Natural killer cell treated with Interleukin-12 subunit alpha and Interleukin-12 subunit beta and Interleukin-15 and Interleukin-18, amount 100 ng/mL, for 72 hours (primary cell): ENCODE measurements around the gene ASB6. TPM values are rescaled to one million over a fixed set of nuclear protein-coding genes. Genes with fewer than 3 reads are reported as not detected.
A peak's percentile ranks its signal among the peaks of the same experiment; 100 is the strongest.

ENCODE experiments used
- ATAC-seq, 2 donors: fragments of 150-1000 bp; cut with Tn5 transposase in 1 of 2; sonication (Bioruptor Pico), chemical (Tn5 transposase) in 1 of 2; 2 replicates each; pipeline ENCODE4 v1.10.0; 2021
- DNase-seq: peaks from one replicate; pipeline ENCODE4 v3.0.0; 2022; ENCODE audit warnings: low spot score
- H3K27ac Mint-ChIP-seq, 2 donors: 1 replicate in 1 of 2; 2 replicates in 1 of 2; pipeline ENCODE4 v1.8.0; 2022; ENCODE audit warnings: mixed read lengths in 2 of 2, mild to moderate bottlenecking in 1 of 2, moderate library complexity in 1 of 2
- H3K27me3 Mint-ChIP-seq, 2 donors: 1 replicate in 1 of 2; 2 replicates in 1 of 2; pipeline ENCODE4 v1.8.0; 2022; ENCODE audit warnings: mixed read lengths in 2 of 2
- H3K36me3 Mint-ChIP-seq: one replicate; pipeline ENCODE4 v1.8.0; 2022; ENCODE audit warnings: mixed read lengths
- H3K4me1 Mint-ChIP-seq, 2 donors: 1 replicate in 1 of 2; 2 replicates in 1 of 2; pipeline ENCODE4 v1.8.0; 2022; ENCODE audit warnings: low read depth in 2 of 2, mixed read lengths in 2 of 2, mild to moderate bottlenecking in 1 of 2
- H3K4me3 Mint-ChIP-seq: one replicate; pipeline ENCODE4 v1.8.0; 2022; ENCODE audit warnings: mixed read lengths
- H3K9me3 Mint-ChIP-seq: 2 replicates; pipeline ENCODE4 v1.8.0; 2022; ENCODE audit warnings: mixed read lengths
- total RNA-seq, 2 donors: library from RNA; stranded (reverse); gene quantifications; one replicate each; pipeline ENCODE4 v1.2.3, GENCODE V29; 2022

ASB6 gene
- total RNA-seq, 2 donors from 2014 or later, result 31.0 to 42.5 TPM

DNA sequence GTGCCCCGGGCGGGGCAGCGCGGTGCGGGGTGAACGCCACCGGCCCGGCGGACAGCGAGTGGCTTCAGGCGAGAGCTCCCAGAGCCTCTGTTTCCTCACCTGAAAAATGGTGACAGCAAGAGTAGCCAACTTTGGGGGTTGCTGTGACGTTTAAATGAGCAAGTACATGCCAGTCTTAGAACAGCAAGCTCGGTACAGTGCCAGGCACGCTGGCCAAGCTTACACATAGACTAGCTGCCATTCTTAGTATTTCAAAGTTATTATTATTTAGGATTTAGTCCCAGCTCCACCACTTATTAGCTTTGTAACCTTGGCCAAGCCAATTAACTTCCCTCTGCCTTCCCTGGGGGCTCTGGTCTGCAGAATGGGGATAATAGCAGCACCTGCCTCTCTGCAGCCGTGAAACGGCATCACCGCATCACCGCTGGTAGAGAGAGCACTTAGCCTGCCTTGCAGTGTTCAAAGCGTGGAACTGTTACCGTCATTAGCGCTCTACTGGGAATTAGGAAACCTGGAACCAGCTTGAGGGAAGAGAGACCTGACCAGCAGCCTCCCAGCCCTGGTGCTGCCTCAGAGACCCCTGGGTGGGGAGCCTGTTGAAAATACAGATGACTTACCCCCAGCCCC lies 21.2 kb downstream of the ASB6 start, which contains the start of gene C9orf50:
Gene C9orf50, minus strand, starts transcription at position 433 of the 627 bp plus-strand sequence. CDS start 527 bp downstream, outside the sequence.
- no peaks in the 10 kb centered on the region for H3K9me3 Mint-ChIP-seq
- H3K4me3 Mint-ChIP-seq, result no peak within 1 kb of the TSS
- no peak for DNase-seq
- ATAC-seq, result no peak
- no peaks in the 10 kb centered on the region for H3K36me3 Mint-ChIP-seq
- H3K4me1 Mint-ChIP-seq, result peaks cover 14 to 19% of the 10 kb centered on the region in 2 donors
- H3K27ac Mint-ChIP-seq, result no peak within 1 kb of the TSS
- peaks cover 19 to 21% of the 10 kb centered on the region in 2 donors for H3K27me3 Mint-ChIP-seq

GRCh38 chr9:129619787-129620668 lies 21.9 kb downstream of the ASB6 start:
- peak; percentile 15 to 52 for ATAC-seq
- no peak overlapping the region for H3K4me3 Mint-ChIP-seq
- no peaks in the 10 kb centered on the region for H3K9me3 Mint-ChIP-seq
- H3K27me3 Mint-ChIP-seq, result peaks cover 19 to 21% of the 10 kb centered on the region in 2 donors
- no peak overlapping the region for H3K27ac Mint-ChIP-seq
- H3K4me1 Mint-ChIP-seq, result peaks cover 13 to 14% of the 10 kb centered on the region in 2 donors
- H3K36me3 Mint-ChIP-seq, result no peaks in the 10 kb centered on the region
- DNase-seq, result no peak

DNA sequence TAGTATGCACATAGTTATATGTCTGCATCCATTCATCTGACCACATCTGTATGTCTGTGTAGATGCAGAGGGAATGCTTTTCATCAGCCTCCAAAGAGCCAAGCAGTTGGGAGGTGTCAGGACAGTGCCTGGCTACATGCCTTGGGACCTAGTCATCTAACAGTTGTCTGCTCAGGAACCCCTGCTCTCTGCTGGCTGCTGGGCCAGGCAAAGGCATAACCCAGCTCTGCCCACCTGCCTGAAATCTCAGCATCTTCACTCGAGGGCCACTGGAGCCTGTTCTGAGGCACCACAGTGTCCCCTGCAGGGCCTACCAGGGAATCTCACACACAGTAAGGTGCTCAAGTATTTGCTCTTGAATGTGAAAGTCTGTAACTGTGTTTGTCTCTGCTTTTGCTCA lies 24.8 kb downstream of the ASB6 start:
- no peaks in the 10 kb centered on the region for H3K36me3 Mint-ChIP-seq
- H3K4me1 Mint-ChIP-seq, result peaks cover 0 to 4% of the 10 kb centered on the region in 2 donors
- H3K27ac Mint-ChIP-seq, result no peak overlapping the region
- DNase-seq (no peak), ATAC-seq (no peak)
- peaks cover 15 to 21% of the 10 kb centered on the region in 2 donors for H3K27me3 Mint-ChIP-seq
- H3K4me3 Mint-ChIP-seq, result no peak overlapping the region
- H3K9me3 Mint-ChIP-seq, result no peaks in the 10 kb centered on the region

- DNase-seq, result no peak
- ATAC-seq, result no peak
- H3K4me1 Mint-ChIP-seq, result peaks cover 0 to 4% of the 10 kb centered on the region in 2 donors
- peaks cover 10 to 16% of the 10 kb centered on the region in 2 donors for H3K27me3 Mint-ChIP-seq
- no peak overlapping the region for H3K27ac Mint-ChIP-seq
- no peak overlapping the region for H3K4me3 Mint-ChIP-seq
- H3K36me3 Mint-ChIP-seq, result no peaks in the 10 kb centered on the region
- H3K9me3 Mint-ChIP-seq, result no peaks in the 10 kb centered on the region
Measured at GRCh38 chr9:129615407-129616285, 26.3 kb downstream of the ASB6 start.

GRCh38 chr9:129614932-129615331 lies 27.0 kb downstream of the ASB6 start:
- H3K4me1 Mint-ChIP-seq, result peaks cover 1 to 4% of the 10 kb centered on the region in 2 donors
- no peak for DNase-seq
- ATAC-seq, result no peak

GRCh38 chr9:129613520-129614175 lies 28.3 kb downstream of the ASB6 start:
- H3K27ac Mint-ChIP-seq, result no peak overlapping the region
- ATAC-seq, result no peak
- no peak for DNase-seq
- H3K9me3 Mint-ChIP-seq, result no peaks in the 10 kb centered on the region
- no peaks in the 10 kb centered on the region for H3K36me3 Mint-ChIP-seq
- peaks cover 6 to 9% of the 10 kb centered on the region in 2 donors for H3K4me1 Mint-ChIP-seq
- H3K4me3 Mint-ChIP-seq, result no peak overlapping the region
- peaks cover 5 to 7% of the 10 kb centered on the region in 2 donors for H3K27me3 Mint-ChIP-seq

More at GRCh38 chr9:129614932-129615331, 27.0 kb downstream of the ASB6 start:
- H3K27ac Mint-ChIP-seq, result no peak overlapping the region
- H3K27me3 Mint-ChIP-seq, result peaks cover 10 to 16% of the 10 kb centered on the region in 2 donors
- no peak overlapping the region for H3K4me3 Mint-ChIP-seq
- H3K9me3 Mint-ChIP-seq, result no peaks in the 10 kb centered on the region
- H3K36me3 Mint-ChIP-seq, result no peaks in the 10 kb centered on the region

GRCh38 chr9:129612815-129613519 lies 29.0 kb downstream of the ASB6 start:
- Mint-ChIP-seq H3K9me3 (no peaks in the 10 kb centered on the region), H3K4me3 (no peak overlapping the region), H3K27me3 (peaks cover under 1 to 2% of the 10 kb centered on the region in 2 donors), H3K4me1 (peaks cover 10 to 12% of the 10 kb centered on the region in 2 donors), H3K27ac (no peak overlapping the region), H3K36me3 (no peaks in the 10 kb centered on the region)
- DNase-seq (no peak), ATAC-seq (no peak)

DNA sequence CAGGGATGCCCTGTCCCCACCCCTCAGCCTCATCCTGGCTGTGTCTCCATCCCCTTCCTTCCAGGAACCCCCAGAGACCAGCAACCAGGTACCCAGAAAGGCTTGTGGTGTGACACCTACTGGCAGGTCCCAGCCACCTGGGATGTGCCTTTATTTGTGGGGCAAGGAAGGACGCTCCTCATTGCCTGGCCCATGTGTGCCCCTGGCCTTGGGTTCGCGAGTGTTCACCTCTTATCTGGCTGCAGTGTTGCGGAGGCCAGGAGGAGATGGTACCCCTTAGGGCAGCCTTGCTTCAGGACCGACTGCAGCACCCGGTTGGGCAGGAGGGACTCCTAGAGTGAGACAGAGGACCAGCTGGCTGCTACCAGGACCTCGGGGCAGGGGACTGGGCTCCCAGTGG lies 29.8 kb downstream of the ASB6 start:
- no peak for DNase-seq
- Mint-ChIP-seq H3K27ac (no peak overlapping the region), H3K27me3 (peaks cover 0 to 2% of the 10 kb centered on the region in 2 donors), H3K4me1 (peaks cover 17 to 19% of the 10 kb centered on the region in 2 donors), H3K4me3 (no peak overlapping the region), H3K36me3 (no peaks in the 10 kb centered on the region), H3K9me3 (no peaks in the 10 kb centered on the region)
- no peak for ATAC-seq

- H3K27ac Mint-ChIP-seq, result no peak overlapping the region
- DNase-seq (no peak), ATAC-seq (no peak)
- H3K36me3 Mint-ChIP-seq, result no peaks in the 10 kb centered on the region
- peak overlapping the region; percentile 20 for H3K4me3 Mint-ChIP-seq
- peaks cover 0 to 2% of the 10 kb centered on the region in 2 donors for H3K27me3 Mint-ChIP-seq
- H3K9me3 Mint-ChIP-seq, result no peaks in the 10 kb centered on the region
- peaks cover 19 to 22% of the 10 kb centered on the region in 2 donors for H3K4me1 Mint-ChIP-seq
Measured at GRCh38 chr9:129611307-129611800, 30.6 kb downstream of the ASB6 start.

GRCh38 chr9:129610473-129611306 lies 31.3 kb downstream of the ASB6 start:
- Mint-ChIP-seq H3K27me3 (peaks cover 0 to 2% of the 10 kb centered on the region in 2 donors), H3K4me1 (peaks cover 21 to 22% of the 10 kb centered on the region in 2 donors)
- peak; percentile 84 to 86 for ATAC-seq

GRCh38 chr9:129610213-129610472 lies 31.8 kb downstream of the ASB6 start:
- Mint-ChIP-seq H3K36me3 (no peaks in the 10 kb centered on the region), H3K4me1 (peaks cover 21 to 22% of the 10 kb centered on the region in 2 donors), H3K27me3 (peaks cover 0 to 2% of the 10 kb centered on the region in 2 donors), H3K27ac (peak overlapping the region; percentile 26 to 29), H3K9me3 (no peaks in the 10 kb centered on the region), H3K4me3 (peak overlapping the region; percentile 91)
- ATAC-seq (no peak), DNase-seq (no peak)

More at GRCh38 chr9:129610473-129611306, 31.3 kb downstream of the ASB6 start:
- Mint-ChIP-seq H3K9me3 (no peaks in the 10 kb centered on the region), H3K36me3 (no peaks in the 10 kb centered on the region), H3K4me3 (peak overlapping the region; percentile 91), H3K27ac (no peak overlapping the region)
- peak; percentile 74 for DNase-seq
